Astrocyte (in vitro differentiated cells and primary cell): ENCODE results near the gene C19orf38. TPM values are rescaled to one million over a fixed set of nuclear protein-coding genes. Genes with fewer than 3 reads are reported as not detected.

Experiments used
- DNase-seq: peaks from one replicate; pipeline ENCODE4 v3.0.0-alpha.2; 2010; ENCODE audit warnings: low read depth
- FAIRE-seq: peaks from 2 replicates; lab custom pipeline; 2011; peaks lifted over from hg19 to GRCh38; lab: Jason Lieb, UNC
- H2AFZ ChIP-seq: 2 replicates; pipeline ENCODE4 v1.6.0; 2012; ENCODE audit warnings: low read depth, low read length, inconsistent platforms
- H3K27ac ChIP-seq: 2 replicates; pipeline ENCODE4 v1.5.1; 2011; ENCODE audit warnings: low read depth, low read length, inconsistent platforms
- H3K27me3 ChIP-seq: 2 replicates; pipeline ENCODE4 v1.6.0; 2011; ENCODE audit warnings: low read length, inconsistent platforms; ENCODE audit not compliant: insufficient read depth
- H3K36me3 ChIP-seq: 2 replicates; pipeline ENCODE4 v1.5.1; 2011; ENCODE audit warnings: low read length, inconsistent platforms; ENCODE audit not compliant: insufficient read depth
- H3K4me1 ChIP-seq: 2 replicates; pipeline ENCODE4 v1.5.1; 2011; ENCODE audit warnings: low read length, inconsistent platforms; ENCODE audit not compliant: insufficient read depth
- H3K4me2 ChIP-seq: 2 replicates; pipeline ENCODE4 v1.6.0; 2012; ENCODE audit warnings: low read length, inconsistent platforms
- H3K4me3 ChIP-seq: 2 replicates; pipeline ENCODE4 v1.5.1; 2011; ENCODE audit warnings: low read depth, mild to moderate bottlenecking, low read length, inconsistent platforms; ENCODE audit not compliant: insufficient read depth
- H3K79me2 ChIP-seq: 2 replicates; pipeline ENCODE4 v1.6.0; 2012; ENCODE audit warnings: mild to moderate bottlenecking, low read length, inconsistent platforms; ENCODE audit not compliant: insufficient read depth
- H3K9ac ChIP-seq: 2 replicates; pipeline ENCODE4 v1.6.0; 2012; ENCODE audit warnings: mild to moderate bottlenecking, low read length, inconsistent platforms
- H3K9me3 ChIP-seq: 2 replicates; pipeline ENCODE4 v1.5.1; 2012; ENCODE audit warnings: low read depth, mild to moderate bottlenecking, low read length, inconsistent platforms; ENCODE audit not compliant: insufficient read depth
- H4K20me1 ChIP-seq: 2 replicates; pipeline ENCODE4 v1.6.0; 2012; ENCODE audit warnings: low read length, inconsistent platforms; ENCODE audit not compliant: insufficient read depth
- H3K27ac Mint-ChIP-seq: one replicate; pipeline ENCODE4 v1.8.0; 2021; ENCODE audit warnings: mild to moderate bottlenecking, mixed read lengths; ENCODE audit not compliant: unreplicated experiment
- H3K27me3 Mint-ChIP-seq: one replicate; pipeline ENCODE4 v1.8.0; 2021; ENCODE audit warnings: low read depth, mixed read lengths; ENCODE audit not compliant: unreplicated experiment
- H3K36me3 Mint-ChIP-seq: one replicate; pipeline ENCODE4 v1.8.0; 2021; ENCODE audit warnings: low read depth, mixed read lengths; ENCODE audit not compliant: unreplicated experiment
- H3K4me1 Mint-ChIP-seq: one replicate; pipeline ENCODE4 v1.8.0; 2021; ENCODE audit warnings: low read depth, mixed read lengths; ENCODE audit not compliant: unreplicated experiment
- H3K4me3 Mint-ChIP-seq: one replicate; pipeline ENCODE4 v1.8.0; 2021; ENCODE audit warnings: mild to moderate bottlenecking, moderate library complexity, mixed read lengths; ENCODE audit not compliant: unreplicated experiment
- H3K9me3 Mint-ChIP-seq: one replicate; pipeline ENCODE4 v1.8.0; 2021; ENCODE audit warnings: mild to moderate bottlenecking, mixed read lengths; ENCODE audit not compliant: unreplicated experiment
- EZH2 ChIP-seq: IDR thresholded peaks from 2 replicates; pipeline ENCODE4 v1.6.1; 2012; ENCODE audit warnings: mild to moderate bottlenecking, low read length, inconsistent platforms; ENCODE audit not compliant: insufficient read depth
- total RNA-seq: library from RNA; stranded (reverse); gene quantifications from 2 replicates; pipeline ENCODE4 v1.2.1, GENCODE V29; 2021
- TF ChIP-seq, protein P1 (sequence below): IDR thresholded peaks from 2 replicates; pipeline ENCODE4 v1.5.1; 2011; ENCODE audit warnings: low read depth, mild to moderate bottlenecking, inconsistent platforms, low read length, moderate library complexity; ENCODE audit not compliant: insufficient read depth

C19orf38 gene
- total RNA-seq, 1 donor from 2014 or later, result 0.23 TPM

DNA sequence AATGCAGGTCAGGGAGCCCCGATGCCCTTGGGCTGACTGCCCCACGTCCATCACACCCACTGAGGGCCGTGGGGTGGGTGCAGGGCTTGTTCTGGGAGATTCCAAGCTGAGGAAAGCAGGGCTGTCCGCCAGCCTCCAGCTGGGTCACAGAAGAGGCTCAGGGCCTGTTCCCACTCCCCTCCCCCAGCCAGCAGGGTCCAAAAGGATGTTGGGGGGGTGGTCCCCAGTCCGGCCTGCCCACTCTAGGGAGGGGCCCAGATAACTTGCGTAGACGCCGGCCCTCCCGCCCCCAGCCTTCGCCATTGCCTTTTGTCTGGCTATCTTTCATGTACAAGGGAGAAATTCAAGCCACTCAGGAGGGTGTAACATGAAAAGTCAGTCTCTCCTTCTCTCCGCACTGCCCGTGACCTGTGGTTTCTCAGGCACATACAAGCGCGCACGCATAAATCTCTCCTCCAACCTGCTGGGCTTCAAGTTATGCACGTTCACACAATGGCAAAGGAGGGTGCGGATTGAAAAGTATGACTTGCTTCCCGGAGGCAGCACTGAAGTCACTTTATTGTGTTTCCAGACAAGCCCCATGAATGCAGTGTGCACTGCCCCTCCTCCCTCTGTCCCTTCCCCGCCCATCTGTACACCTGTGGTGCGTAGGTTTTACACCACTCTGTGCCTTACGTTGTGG, 43.3 kb downstream of the C19orf38 start:
- no peak for DNase-seq
- no peak overlapping the region for H3K4me3 ChIP-seq
- no peak for TF ChIP-seq EZH2
- TF ChIP-seq, protein P1, sequence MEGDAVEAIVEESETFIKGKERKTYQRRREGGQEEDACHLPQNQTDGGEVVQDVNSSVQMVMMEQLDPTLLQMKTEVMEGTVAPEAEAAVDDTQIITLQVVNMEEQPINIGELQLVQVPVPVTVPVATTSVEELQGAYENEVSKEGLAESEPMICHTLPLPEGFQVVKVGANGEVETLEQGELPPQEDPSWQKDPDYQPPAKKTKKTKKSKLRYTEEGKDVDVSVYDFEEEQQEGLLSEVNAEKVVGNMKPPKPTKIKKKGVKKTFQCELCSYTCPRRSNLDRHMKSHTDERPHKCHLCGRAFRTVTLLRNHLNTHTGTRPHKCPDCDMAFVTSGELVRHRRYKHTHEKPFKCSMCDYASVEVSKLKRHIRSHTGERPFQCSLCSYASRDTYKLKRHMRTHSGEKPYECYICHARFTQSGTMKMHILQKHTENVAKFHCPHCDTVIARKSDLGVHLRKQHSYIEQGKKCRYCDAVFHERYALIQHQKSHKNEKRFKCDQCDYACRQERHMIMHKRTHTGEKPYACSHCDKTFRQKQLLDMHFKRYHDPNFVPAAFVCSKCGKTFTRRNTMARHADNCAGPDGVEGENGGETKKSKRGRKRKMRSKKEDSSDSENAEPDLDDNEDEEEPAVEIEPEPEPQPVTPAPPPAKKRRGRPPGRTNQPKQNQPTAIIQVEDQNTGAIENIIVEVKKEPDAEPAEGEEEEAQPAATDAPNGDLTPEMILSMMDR, result no peak
- H3K27me3 ChIP-seq, result no peaks in the 10 kb centered on the region
- H3K4me2 ChIP-seq, result no peak overlapping the region
- peaks cover 6% of the 10 kb centered on the region for H3K4me1 ChIP-seq
- Mint-ChIP-seq H3K4me1 (peaks cover 13% of the 10 kb centered on the region), H3K9me3 (no peaks in the 10 kb centered on the region), H3K4me3 (no peak overlapping the region), H3K36me3 (peaks cover 3% of the 10 kb centered on the region), H3K27me3 (no peaks in the 10 kb centered on the region), H3K27ac (no peak overlapping the region)
- H3K79me2 ChIP-seq, result peaks cover 72% of the 10 kb centered on the region
- no peak for FAIRE-seq
- H3K36me3 ChIP-seq, result no peaks in the 10 kb centered on the region
- H4K20me1 ChIP-seq, result peaks cover 85% of the 10 kb centered on the region
- H2AFZ ChIP-seq, result no peak overlapping the region
- H3K27ac ChIP-seq, result no peak overlapping the region
- H3K9me3 ChIP-seq, result no peaks in the 10 kb centered on the region
- no peak overlapping the region for H3K9ac ChIP-seq

DNA sequence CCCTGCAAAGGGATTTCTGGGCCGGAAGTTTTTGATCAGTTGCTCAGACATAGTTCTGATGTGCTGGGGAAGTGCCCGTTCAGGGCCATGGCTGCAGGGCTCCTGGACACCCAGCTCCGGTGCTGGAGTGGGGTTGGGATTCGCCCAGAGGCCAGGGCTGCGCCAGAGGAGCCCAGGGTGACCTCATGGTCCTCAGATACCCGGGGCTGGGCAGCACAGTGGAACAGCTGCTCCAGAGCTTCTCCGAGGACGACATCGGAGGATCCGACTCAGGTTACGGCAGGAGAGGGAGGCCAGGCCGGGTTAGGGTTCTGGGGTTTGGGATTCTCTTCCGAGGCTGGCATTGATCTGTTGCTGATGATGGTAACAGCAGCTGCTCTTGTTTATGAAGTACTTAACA, 44.0 kb downstream of the C19orf38 start:
- Mint-ChIP-seq H3K27ac (no peak overlapping the region), H3K36me3 (peaks cover 3% of the 10 kb centered on the region), H3K27me3 (no peaks in the 10 kb centered on the region), H3K9me3 (no peaks in the 10 kb centered on the region), H3K4me3 (peak overlapping the region; percentile 31), H3K4me1 (peaks cover 15% of the 10 kb centered on the region)
- H3K79me2 ChIP-seq, result peaks cover 72% of the 10 kb centered on the region
- no peak overlapping the region for H3K4me3 ChIP-seq
- TF ChIP-seq, protein P1, result no peak
- TF ChIP-seq EZH2, result no peak
- peaks cover 85% of the 10 kb centered on the region for H4K20me1 ChIP-seq
- H3K9ac ChIP-seq, result no peak overlapping the region
- H3K27ac ChIP-seq, result no peak overlapping the region
- no peaks in the 10 kb centered on the region for H3K27me3 ChIP-seq
- DNase-seq (no peak), FAIRE-seq (no peak)
- H3K4me2 ChIP-seq, result no peak overlapping the region
- H3K9me3 ChIP-seq, result no peaks in the 10 kb centered on the region
- H2AFZ ChIP-seq, result no peak overlapping the region
- H3K4me1 ChIP-seq, result peaks cover 11% of the 10 kb centered on the region
- no peaks in the 10 kb centered on the region for H3K36me3 ChIP-seq

DNA sequence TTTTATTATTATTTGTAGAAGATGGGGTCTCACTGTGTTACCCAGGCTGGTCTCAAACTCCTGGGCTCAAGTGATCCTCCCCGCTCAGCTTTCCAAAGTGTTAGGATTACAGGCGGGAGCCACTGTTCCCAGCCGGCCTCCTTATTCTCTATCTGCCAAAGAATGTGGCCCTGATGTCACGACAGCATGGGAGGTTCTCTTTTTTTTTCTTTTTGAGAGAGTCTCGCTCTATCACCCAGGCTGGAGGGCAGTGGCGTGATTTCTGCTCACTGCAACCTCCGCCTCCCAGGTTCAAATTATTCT, 46.6 kb downstream of the C19orf38 start:
- no peak overlapping the region for H3K9ac ChIP-seq
- TF ChIP-seq EZH2, result no peak
- TF ChIP-seq, protein P1, result no peak
- no peak overlapping the region for H3K27ac ChIP-seq
- peaks cover 3% of the 10 kb centered on the region for H3K36me3 Mint-ChIP-seq
- peaks cover 11% of the 10 kb centered on the region for H3K4me1 Mint-ChIP-seq
- H3K27me3 Mint-ChIP-seq, result no peaks in the 10 kb centered on the region
- no peaks in the 10 kb centered on the region for H3K9me3 Mint-ChIP-seq
- H3K4me2 ChIP-seq, result no peak overlapping the region
- no peak overlapping the region for H3K4me3 Mint-ChIP-seq
- no peak overlapping the region for H3K4me3 ChIP-seq
- H3K36me3 ChIP-seq, result no peaks in the 10 kb centered on the region
- DNase-seq (no peak), FAIRE-seq (no peak)
- peaks cover 77% of the 10 kb centered on the region for H3K79me2 ChIP-seq
- no peaks in the 10 kb centered on the region for H3K9me3 ChIP-seq
- no peaks in the 10 kb centered on the region for H3K27me3 ChIP-seq
- H4K20me1 ChIP-seq, result peaks cover 86% of the 10 kb centered on the region
- H2AFZ ChIP-seq, result no peak overlapping the region
- H3K27ac Mint-ChIP-seq, result no peak overlapping the region
- H3K4me1 ChIP-seq, result peaks cover 13% of the 10 kb centered on the region
